Right forelimb (tissue), 1 donor: ENCODE data around the gene OLA1.
A peak's percentile ranks its signal among the peaks of the same experiment; 100 is the strongest.

Experiments
- DNase-seq: peaks from one replicate; pipeline ENCODE4 v3.0.0-alpha.2; 2018

The OLA1 gene

GRCh38 chr2:174059884-174060244 is 188.5 kb downstream of the OLA1 start:
- no peak for DNase-seq

- no peak for DNase-seq
Observed at GRCh38 chr2:174059178-174059883, 189.0 kb downstream of the OLA1 start.

- no peak for DNase-seq
Observed at GRCh38 chr2:174058456-174058855, 189.9 kb downstream of the OLA1 start.

- no peak for DNase-seq
Observed at GRCh38 chr2:174058026-174058425, 190.3 kb downstream of the OLA1 start.

- DNase-seq, result no peak
Observed at GRCh38 chr2:174054926-174055325, 193.4 kb downstream of the OLA1 start.

- no peak for DNase-seq
Observed at GRCh38 chr2:174053355-174054151, 194.8 kb downstream of the OLA1 start.

- DNase-seq, result no peak
Observed at GRCh38 chr2:174052584-174052976, 195.8 kb downstream of the OLA1 start.

- DNase-seq, result no peak
Observed at GRCh38 chr2:174051741-174052583, 196.4 kb downstream of the OLA1 start.

- no peak for DNase-seq
Observed at GRCh38 chr2:174051068-174051467, 197.3 kb downstream of the OLA1 start.

GRCh38 chr2:174049895-174050294 is 198.4 kb downstream of the OLA1 start:
- no peak for DNase-seq

GRCh38 chr2:174048243-174048642 is 200.1 kb downstream of the OLA1 start:
- DNase-seq, result no peak

- no peak for DNase-seq
Observed at GRCh38 chr2:174047746-174048145, 200.6 kb downstream of the OLA1 start.

- DNase-seq, result no peak
Observed at GRCh38 chr2:174046172-174046571, 202.2 kb downstream of the OLA1 start.

- DNase-seq, result no peak
Observed at GRCh38 chr2:174044556-174044955, 203.8 kb downstream of the OLA1 start.

- no peak for DNase-seq
Observed at GRCh38 chr2:174040417-174040701, 208.0 kb downstream of the OLA1 start.

- peak; percentile 87 for DNase-seq
Observed at GRCh38 chr2:174039551-174040416, 208.5 kb downstream of the OLA1 start.

- DNase-seq, result no peak
Observed at GRCh38 chr2:174038462-174038861, 209.9 kb downstream of the OLA1 start.

GRCh38 chr2:174036825-174037224 is 211.5 kb downstream of the OLA1 start:
- no peak for DNase-seq

GRCh38 chr2:174035981-174036742 is 212.2 kb downstream of the OLA1 start:
- no peak for DNase-seq

GRCh38 chr2:174035117-174035635 is 213.2 kb downstream of the OLA1 start:
- no peak for DNase-seq

GRCh38 chr2:174033163-174033550 is 215.2 kb downstream of the OLA1 start:
- no peak for DNase-seq

GRCh38 chr2:174031226-174031625 is 217.1 kb downstream of the OLA1 start:
- no peak for DNase-seq
